ENCODE measurements around the gene SH3BP1.

DNA sequence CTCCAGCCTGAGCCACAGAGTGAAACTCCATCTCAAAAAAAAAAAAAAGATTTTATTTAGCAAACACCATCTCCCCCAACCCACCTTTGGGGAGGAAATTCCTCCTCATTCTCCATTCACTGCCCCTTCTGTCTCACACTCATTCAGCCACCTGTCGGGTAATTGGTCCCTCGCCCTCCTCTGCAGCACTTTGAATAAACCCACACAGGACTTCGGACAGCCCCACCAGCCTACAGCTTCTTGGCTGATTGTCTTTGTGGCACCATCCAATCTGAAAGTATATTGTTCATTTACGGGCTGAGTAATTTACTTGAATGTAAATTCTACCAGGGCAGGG, 38.3 kb upstream of the SH3BP1 start:
- TF ChIP-seq, protein P1, sequence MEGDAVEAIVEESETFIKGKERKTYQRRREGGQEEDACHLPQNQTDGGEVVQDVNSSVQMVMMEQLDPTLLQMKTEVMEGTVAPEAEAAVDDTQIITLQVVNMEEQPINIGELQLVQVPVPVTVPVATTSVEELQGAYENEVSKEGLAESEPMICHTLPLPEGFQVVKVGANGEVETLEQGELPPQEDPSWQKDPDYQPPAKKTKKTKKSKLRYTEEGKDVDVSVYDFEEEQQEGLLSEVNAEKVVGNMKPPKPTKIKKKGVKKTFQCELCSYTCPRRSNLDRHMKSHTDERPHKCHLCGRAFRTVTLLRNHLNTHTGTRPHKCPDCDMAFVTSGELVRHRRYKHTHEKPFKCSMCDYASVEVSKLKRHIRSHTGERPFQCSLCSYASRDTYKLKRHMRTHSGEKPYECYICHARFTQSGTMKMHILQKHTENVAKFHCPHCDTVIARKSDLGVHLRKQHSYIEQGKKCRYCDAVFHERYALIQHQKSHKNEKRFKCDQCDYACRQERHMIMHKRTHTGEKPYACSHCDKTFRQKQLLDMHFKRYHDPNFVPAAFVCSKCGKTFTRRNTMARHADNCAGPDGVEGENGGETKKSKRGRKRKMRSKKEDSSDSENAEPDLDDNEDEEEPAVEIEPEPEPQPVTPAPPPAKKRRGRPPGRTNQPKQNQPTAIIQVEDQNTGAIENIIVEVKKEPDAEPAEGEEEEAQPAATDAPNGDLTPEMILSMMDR (IDR thresholded peaks at IDR 0.05; ENCODE audit: poor library complexity, severe bottlenecking) = no peak
- no peak for TF ChIP-seq EZH2 (IDR thresholded peaks at IDR 0.05; ENCODE audit: borderline replicate concordance, insufficient read depth, low read length, poor library complexity, severe bottlenecking)
- no peak for TF ChIP-seq TAF1 (IDR thresholded peaks at IDR 0.05; ENCODE audit: low read depth)

All from neural cell (in vitro differentiated cells).